MCF 10A (cell line): ENCODE measurements around the gene NOB1. TPM values are rescaled to one million over a fixed set of nuclear protein-coding genes. Genes with fewer than 3 reads are reported as not detected.

ENCODE experiments used
- Bru-seq: library from RNA; stranded (reverse); fragments of 400-500 nt; gene quantifications from one replicate; lab custom pipeline; 2021; lab: Mats Ljungman, UMichigan
- BruChase-seq, 2 experiments: library from RNA; stranded (reverse); fragments of 400-500 nt; gene quantifications; one replicate each; lab custom pipeline; 2021; lab: Mats Ljungman, UMichigan
- BruUV-seq: library from RNA; stranded (reverse); fragments of 400-500 nt; replicated peaks from 2 replicates; lab custom pipeline; 2021; lab: Mats Ljungman, UMichigan
- CTCF ChIA-PET: fragments of 300-600 bp; sonication (Branson Sonifier 250); formaldehyde crosslinking; extraction: SDS; loops from one replicate; lab custom pipeline; 2021; ENCODE audit warnings: antibody characterized with exemption, inconsistent platforms; lab: Yijun Ruan, JAX
- POLR2A ChIA-PET: fragments of 300-600, 350-650 bp; sonication (Branson Sonifier 250); formaldehyde crosslinking; extraction: SDS; loops from one replicate; lab custom pipeline; 2020; ENCODE audit warnings: antibody characterized with exemption, inconsistent platforms; lab: Yijun Ruan, JAX
- DNase-seq: peaks from one replicate; pipeline ENCODE4 v3.0.0-alpha.2; 2018; ENCODE audit not compliant: unreplicated experiment
- H3K27ac Mint-ChIP-seq: one replicate; pipeline ENCODE4 v1.8.0; 2022; ENCODE audit warnings: mild to moderate bottlenecking, low read depth, mixed read lengths; ENCODE audit not compliant: unreplicated experiment
- H3K27me3 Mint-ChIP-seq: one replicate; pipeline ENCODE4 v1.8.0; 2022; ENCODE audit warnings: mixed read lengths; ENCODE audit not compliant: insufficient read depth, unreplicated experiment
- H3K36me3 Mint-ChIP-seq: one replicate; pipeline ENCODE4 v1.8.0; 2022; ENCODE audit warnings: mild to moderate bottlenecking, moderate library complexity, mixed read lengths; ENCODE audit not compliant: insufficient read depth, unreplicated experiment
- H3K4me1 Mint-ChIP-seq: one replicate; pipeline ENCODE4 v1.8.0; 2022; ENCODE audit warnings: mixed read lengths; ENCODE audit not compliant: insufficient read depth, unreplicated experiment
- H3K4me3 Mint-ChIP-seq: one replicate; pipeline ENCODE4 v1.8.0; 2022; ENCODE audit warnings: mild to moderate bottlenecking, moderate library complexity, mixed read lengths; ENCODE audit not compliant: unreplicated experiment
- H3K9me3 Mint-ChIP-seq: one replicate; pipeline ENCODE4 v1.8.0; 2022; ENCODE audit warnings: mixed read lengths; ENCODE audit not compliant: unreplicated experiment
- intact Hi-C: fragments of 100-400 bp; cut with micrococcal nuclease; formaldehyde crosslinking; loops from 2 replicates; pipeline ENCODE4 v1.14.1; 2022
- long read RNA-seq: library from polyadenylated mRNA; stranded (forward); transcript quantifications from one replicate; pipeline ENCODE4 v2.0.0, GENCODE V29; 2022
- total RNA-seq: library from RNA; stranded (reverse); gene quantifications from 2 replicates; pipeline ENCODE4 v1.2.3, GENCODE V29; 2022
- TF ChIP-seq, protein P1 (sequence below): fragments of 200-600 bp; IDR thresholded peaks from one replicate; pipeline ENCODE4 v1.8.0; 2022; ENCODE audit warnings: antibody characterized with exemption, mild to moderate bottlenecking; ENCODE audit not compliant: unreplicated experiment

NOB1 gene
- 73.3 and 110 TPM in 2 replicates for total RNA-seq
- Bru-seq, nascent RNA = percentile 83 among the genes with signal in this experiment
- percentile 87 among the genes with signal in this experiment for BruChase-seq, experiment 1, labeled RNA remaining after a 6-hour chase
- percentile 84 among the genes with signal in this experiment for BruChase-seq, experiment 2, labeled RNA remaining after a 2-hour chase
- long read RNA-seq, transcript NOB1-201 (9 exons, 1,734 nt) = major isoform, 184 of 203 reads
- long read RNA-seq, partial matches to known transcripts = 11 of 203 reads
- long read RNA-seq, other reads (novel, unspliced or antisense) = 8 of 203 reads

DNA sequence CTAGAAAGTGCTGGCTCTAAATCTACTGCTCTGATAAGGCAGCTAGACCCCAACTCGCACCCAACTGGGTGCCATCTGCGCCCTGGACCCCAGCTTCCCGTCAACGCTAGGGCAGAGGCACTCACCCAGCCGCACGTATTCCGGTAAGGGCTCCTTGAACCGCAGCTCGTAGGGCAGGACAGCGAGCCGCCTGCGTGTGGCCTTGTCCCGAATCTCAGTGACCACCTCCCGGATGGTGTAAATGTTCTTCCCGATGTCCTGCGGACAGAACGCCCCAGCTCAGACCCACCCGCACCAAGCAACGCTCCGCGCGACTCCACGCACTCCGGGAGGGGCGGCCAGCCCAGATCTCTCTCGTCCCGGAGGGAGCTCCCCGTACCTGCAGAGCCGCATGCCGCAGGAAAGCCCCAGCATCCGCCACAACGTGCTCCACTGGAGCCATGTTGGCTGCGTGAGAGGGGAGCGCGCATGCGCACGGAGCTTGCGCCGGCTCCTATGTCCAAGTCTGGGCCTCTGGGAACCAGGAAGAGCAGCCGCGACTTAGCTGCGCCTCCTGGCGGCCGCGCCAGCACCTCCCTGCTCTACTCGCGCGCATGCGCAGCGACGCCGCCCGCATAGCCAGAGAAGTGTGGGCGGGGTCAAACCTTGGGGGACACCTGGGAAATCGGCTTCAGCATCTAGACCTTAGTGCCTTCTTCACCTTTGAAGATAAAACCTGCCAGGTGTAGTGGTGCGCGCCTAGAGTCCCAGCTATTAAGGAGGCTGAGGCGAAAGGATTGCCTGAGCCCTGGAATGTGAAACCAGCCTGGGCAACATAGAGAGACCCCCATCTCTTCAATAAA lies at the start of gene NOB1:
Gene NOB1 (minus strand): TSS at position 458 of the 842 bp plus-strand sequence. CDS start 16 bp downstream, at position 442.
- peak within 1 kb of the TSS; percentile 98 for H3K4me3 Mint-ChIP-seq
- ChIA-PET POLR2A (interaction anchor here (0.6 to 5.8 kb wide), 29 partner anchors 8 to 577 kb away, joined by 3 to 138 read pairs (median 6); partner anchors contain the start of genes NQO1, TERF2 and WWP2), CTCF (interaction anchor here (0.5 to 3.4 kb wide), 31 partner anchors 7 to 434 kb away, joined by 3 to 98 read pairs (median 5); partner anchors contain the start of genes NIP7 and NQO1)
- H3K36me3 Mint-ChIP-seq = peaks cover 33% of the 10 kb centered on the region
- no peaks in the 10 kb centered on the region for H3K9me3 Mint-ChIP-seq
- no TSS peak for BruUV-seq
- peak; percentile 94 for DNase-seq
- H3K4me1 Mint-ChIP-seq = peaks cover 3% of the 10 kb centered on the region
- TF ChIP-seq, protein P1, sequence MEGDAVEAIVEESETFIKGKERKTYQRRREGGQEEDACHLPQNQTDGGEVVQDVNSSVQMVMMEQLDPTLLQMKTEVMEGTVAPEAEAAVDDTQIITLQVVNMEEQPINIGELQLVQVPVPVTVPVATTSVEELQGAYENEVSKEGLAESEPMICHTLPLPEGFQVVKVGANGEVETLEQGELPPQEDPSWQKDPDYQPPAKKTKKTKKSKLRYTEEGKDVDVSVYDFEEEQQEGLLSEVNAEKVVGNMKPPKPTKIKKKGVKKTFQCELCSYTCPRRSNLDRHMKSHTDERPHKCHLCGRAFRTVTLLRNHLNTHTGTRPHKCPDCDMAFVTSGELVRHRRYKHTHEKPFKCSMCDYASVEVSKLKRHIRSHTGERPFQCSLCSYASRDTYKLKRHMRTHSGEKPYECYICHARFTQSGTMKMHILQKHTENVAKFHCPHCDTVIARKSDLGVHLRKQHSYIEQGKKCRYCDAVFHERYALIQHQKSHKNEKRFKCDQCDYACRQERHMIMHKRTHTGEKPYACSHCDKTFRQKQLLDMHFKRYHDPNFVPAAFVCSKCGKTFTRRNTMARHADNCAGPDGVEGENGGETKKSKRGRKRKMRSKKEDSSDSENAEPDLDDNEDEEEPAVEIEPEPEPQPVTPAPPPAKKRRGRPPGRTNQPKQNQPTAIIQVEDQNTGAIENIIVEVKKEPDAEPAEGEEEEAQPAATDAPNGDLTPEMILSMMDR = peak; percentile 93
- intact Hi-C loops = loop anchor here (1.0 kb wide), 3 partner anchors 28 to 358 kb away; partner anchors contain the start of gene NQO1
- H3K27ac Mint-ChIP-seq = peak within 1 kb of the TSS; percentile 99
- no peaks in the 10 kb centered on the region for H3K27me3 Mint-ChIP-seq

DNA sequence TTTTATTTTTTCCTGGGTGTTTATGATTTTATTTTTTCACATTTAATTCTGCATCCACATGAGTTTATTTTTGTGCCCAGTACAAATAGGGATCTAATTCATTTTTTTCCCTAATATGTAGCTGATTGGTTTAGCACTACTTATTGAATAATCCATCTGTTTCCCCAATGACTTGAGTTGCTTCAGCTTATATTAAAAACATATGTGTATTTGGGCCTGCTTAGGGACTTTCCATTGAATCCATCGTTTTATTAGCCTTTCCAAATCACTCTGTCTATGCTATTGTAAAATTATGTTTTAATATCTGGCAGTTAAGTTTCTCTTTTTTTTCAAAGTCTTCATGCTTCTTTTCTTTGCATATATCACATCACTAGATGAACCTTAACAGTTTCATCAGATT lies 49.6 kb upstream of the NOB1 start:
- intact Hi-C loops = no loop called here
- H3K4me1 Mint-ChIP-seq = no peaks in the 10 kb centered on the region
- H3K27ac Mint-ChIP-seq = no peak overlapping the region
- no peaks in the 10 kb centered on the region for H3K27me3 Mint-ChIP-seq
- no peak overlapping the region for H3K4me3 Mint-ChIP-seq
- no peak for DNase-seq
- peaks cover 44% of the 10 kb centered on the region for H3K36me3 Mint-ChIP-seq
- CTCF ChIA-PET = interaction anchor here (0.7 to 1.1 kb wide), 2 partner anchors 126 to 358 kb away, joined by 3 read pairs; no protein-coding TSS in a partner anchor
- POLR2A ChIA-PET = interaction anchor here (0.7 kb wide), 1 partner anchor 16 kb away, joined by 3 read pairs; no protein-coding TSS in a partner anchor
- TF ChIP-seq, protein P1 = no peak
- BruUV-seq = no TSS peak
- H3K9me3 Mint-ChIP-seq = no peaks in the 10 kb centered on the region

DNA sequence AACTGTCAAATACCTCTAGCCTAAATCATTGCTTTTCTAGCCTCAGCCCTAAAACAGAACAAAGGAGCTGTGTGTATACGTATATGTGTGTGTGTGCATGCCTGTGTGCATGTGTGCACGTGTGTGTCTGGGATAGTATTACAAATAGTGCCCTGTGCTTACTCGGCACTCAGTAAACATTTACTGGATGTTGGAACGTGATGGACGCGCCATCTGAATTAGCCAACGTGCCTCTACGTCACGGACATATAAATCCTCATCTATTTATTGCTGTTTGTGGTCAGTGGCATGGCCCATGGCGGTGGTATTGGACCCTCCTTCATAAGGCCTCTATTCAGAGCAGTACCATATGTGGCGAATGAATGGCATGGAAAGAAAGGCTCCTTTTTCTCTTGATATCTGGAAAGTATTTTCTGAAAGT lies 44.9 kb upstream of the NOB1 start:
- intact Hi-C loops = no loop called here
- Mint-ChIP-seq H3K4me3 (no peak overlapping the region), H3K27ac (no peak overlapping the region), H3K4me1 (peaks cover 6% of the 10 kb centered on the region), H3K9me3 (no peaks in the 10 kb centered on the region), H3K27me3 (no peaks in the 10 kb centered on the region), H3K36me3 (peaks cover 26% of the 10 kb centered on the region)
- TF ChIP-seq, protein P1 = no peak
- ChIA-PET POLR2A (no interaction called here), CTCF (interaction anchor here (0.5 to 1.7 kb wide), 3 partner anchors 10 to 90 kb away, joined by 3 to 4 read pairs (median 3); no protein-coding TSS in a partner anchor)
- no TSS peak for BruUV-seq
- DNase-seq = no peak
